Sigmoid colon (tissue), 7 donors: ENCODE results near the gene ACP4. TPM values are rescaled to one million over a fixed set of nuclear protein-coding genes. Genes with fewer than 3 reads are reported as not detected.

Source experiments
- DNase-seq: peaks from one replicate; pipeline ENCODE4 v3.0.0-alpha.2; 2019
- H3K27ac ChIP-seq, 4 donors: fragments of 200-600 bp; sonication (generic); one replicate each; pipeline ENCODE4 v1.5.1; 2016 to 2019; ENCODE audit warnings: mild to moderate bottlenecking in 1 of 4
- H3K27me3 ChIP-seq, 3 donors: fragments of 200-600 bp; sonication (generic); one replicate each; pipeline ENCODE4 v1.5.1; 2019; ENCODE audit warnings: mild to moderate bottlenecking in 1 of 3
- H3K36me3 ChIP-seq, 4 donors: fragments of 200-600 bp; sonication (generic); one replicate each; pipeline ENCODE4 v1.5.1; 2016 to 2019
- H3K4me1 ChIP-seq, 4 donors: fragments of 200-600 bp; sonication (generic); one replicate each; pipeline ENCODE4 v1.5.1; 2017 to 2019
- H3K4me3 ChIP-seq, 4 donors: fragments of 200-600 bp; sonication (generic); one replicate each; pipeline ENCODE4 v1.5.1; 2017 to 2019; ENCODE audit warnings: mild to moderate bottlenecking in 2 of 4, moderate library complexity in 1 of 4
- H3K9me3 ChIP-seq, 4 donors: fragments of 200-600 bp in 3 of 4; sonication (generic) in 3 of 4; one replicate each; pipeline versions ENCODE4 v1.5.1 to v1.6.1; 2013 to 2019
- CTCF ChIP-seq, 4 experiments: fragments of 450-650 bp in 3 of 4; fragments of 200-600 bp in 1 of 4; IDR thresholded peaks; one replicate each; pipeline ENCODE4 v1.5.1; 2016 to 2019; ENCODE audit warnings: antibody characterized with exemption in 4 of 4, mild to moderate bottlenecking in 3 of 4, moderate library complexity in 2 of 4
- EP300 ChIP-seq, 4 donors: sonication (generic); formaldehyde crosslinking; IDR thresholded peaks; one replicate each; pipeline ENCODE4 v1.6.1; 2017; ENCODE audit warnings: antibody characterized with exemption in 4 of 4
- POLR2A ChIP-seq, 2 donors: fragments of 450-650 bp; IDR thresholded peaks; one replicate each; pipeline ENCODE4 v1.6.1; 2016; ENCODE audit warnings: antibody characterized with exemption in 2 of 2, mild to moderate bottlenecking in 2 of 2, moderate library complexity in 2 of 2
- POLR2AphosphoS5 ChIP-seq, 4 donors: sonication (generic); formaldehyde crosslinking; IDR thresholded peaks; one replicate each; pipeline ENCODE4 v1.6.1; 2017; ENCODE audit warnings: antibody characterized with exemption in 4 of 4
- WGBS, 2 donors: extraction: QIAGEN DNeasy Blood & Tissue Kit; methylation state at CpG; one replicate each; pipeline ENCODE4 v1.1.7; 2013; 5-methylcytosine and 5-hydroxymethylcytosine counted together
- intact Hi-C: fragments of 100-400 bp; cut with DNase I; formaldehyde crosslinking; loops from one replicate; pipeline ENCODE4 v1.15.1; 2023
- polyA plus RNA-seq, 3 donors: library from polyadenylated mRNA; stranded (reverse); fragments of 200-250 nt; gene quantifications; one replicate each; pipeline ENCODE4 v1.2.3, GENCODE V29; 2013
- total RNA-seq, 4 donors: library from RNA; depleted of rRNA; stranded (reverse); fragments of >200 nt; gene quantifications; one replicate each; pipeline ENCODE4 v1.1.0, GENCODE V29; 2016
- donor health status: healthy with polysubstance abuse.
- donor health status: Bipolar disorder and iron deficiency.
- donor health status: healthy.

The ACP4 gene
- total and polyA plus RNA-seq, 7 donors, result not detected

GRCh38 chr19:50832666-50833065 lies 42.5 kb downstream of the ACP4 start:
- Histone ChIP-seq H3K9me3 (no peaks in the 10 kb centered on the region), H3K27ac (no peak overlapping the region), H3K27me3 (peaks cover 0 to 30% (median 17%) of the 10 kb centered on the region in 3 donors), H3K36me3 (no peaks in the 10 kb centered on the region), H3K4me1 (peaks cover 0 to 14% (median 10%) of the 10 kb centered on the region in 4 donors), H3K4me3 (no peak overlapping the region)
- TF ChIP-seq POLR2A (IDR thresholded peaks at IDR 0.05), result no peak
- 86 to 95% methylated on average over 8 of the region's 8 CpGs for WGBS, 2 donors
- intact Hi-C loops, result no loop called here
- peak; percentile 33 for DNase-seq

GRCh38 chr19:50833117-50833801 lies 43.0 kb downstream of the ACP4 start, which contains the start of gene KLK15:
KLK15 (minus strand) TSS chr19:50833574; CDS start chr19:50831492, 2,082 bp downstream.
- no peaks in the 10 kb centered on the region for H3K36me3 ChIP-seq
- H3K27ac ChIP-seq, result no peak within 1 kb of the TSS
- no peak for TF ChIP-seq CTCF (IDR thresholded peaks at IDR 0.05)
- no peak for TF ChIP-seq POLR2AphosphoS5 (IDR thresholded peaks at IDR 0.05)
- TF ChIP-seq POLR2A (IDR thresholded peaks at IDR 0.05), result no peak
- TF ChIP-seq EP300 (IDR thresholded peaks at IDR 0.05), result no peak
- peak; percentile 39 for DNase-seq
- H3K9me3 ChIP-seq, result no peaks in the 10 kb centered on the region
- peaks cover 0 to 14% (median 10%) of the 10 kb centered on the region in 4 donors for H3K4me1 ChIP-seq
- intact Hi-C loops, result no loop called here
- peaks cover 0 to 30% (median 21%) of the 10 kb centered on the region in 3 donors for H3K27me3 ChIP-seq
- 74 to 79% methylated on average over 8 of the region's 8 CpGs for WGBS, 2 donors
- H3K4me3 ChIP-seq, result no peak within 1 kb of the TSS

GRCh38 chr19:50833802-50834167 lies 43.6 kb downstream of the ACP4 start:
- Histone ChIP-seq H3K36me3 (no peaks in the 10 kb centered on the region), H3K4me1 (peaks cover 0 to 14% (median 10%) of the 10 kb centered on the region in 4 donors), H3K4me3 (no peak overlapping the region), H3K27ac (no peak overlapping the region), H3K27me3 (peaks cover 0 to 30% (median 25%) of the 10 kb centered on the region in 3 donors), H3K9me3 (no peaks in the 10 kb centered on the region)
- intact Hi-C loops, result no loop called here
- no peak for DNase-seq
- no peak for TF ChIP-seq POLR2A (IDR thresholded peaks at IDR 0.05)
- TF ChIP-seq EP300 (IDR thresholded peaks at IDR 0.05), result no peak
- TF ChIP-seq CTCF (IDR thresholded peaks at IDR 0.05), result no peak
- no peak for TF ChIP-seq POLR2AphosphoS5 (IDR thresholded peaks at IDR 0.05)
- WGBS, 2 donors, result 94 to 96% methylated on average over 6 of the region's 6 CpGs

GRCh38 chr19:50835103-50835784 lies 45.0 kb downstream of the ACP4 start:
- Histone ChIP-seq H3K27ac (peak overlapping the region in 3 of 4 donors; percentile 5 to 59 (median 24)), H3K4me1 (peaks cover 0 to 14% (median 10%) of the 10 kb centered on the region in 4 donors), H3K36me3 (no peaks in the 10 kb centered on the region), H3K9me3 (no peaks in the 10 kb centered on the region), H3K4me3 (peak overlapping the region; percentile 31 to 56 (median 49)), H3K27me3 (peaks cover 0 to 30% (median 25%) of the 10 kb centered on the region in 3 donors)
- 14 to 30% methylated on average over 13 of the region's 13 CpGs for WGBS, 2 donors
- no peak for DNase-seq
- TF ChIP-seq POLR2A (IDR thresholded peaks at IDR 0.05) (no peak), POLR2AphosphoS5 (IDR thresholded peaks at IDR 0.05) (no peak), CTCF (IDR thresholded peaks at IDR 0.05) (no peak), EP300 (IDR thresholded peaks at IDR 0.05) (no peak)
- intact Hi-C loops, result no loop called here
